GM18502 (cell line): ENCODE data around the gene MAN1B1.

ENCODE experiments used
- ATAC-seq: cut with Tn5 transposase; IDR thresholded peaks from one replicate; pipeline ENCODE4 v1.9.1; 2021; ENCODE audit warnings: mild to moderate bottlenecking; ENCODE audit not compliant: unreplicated experiment, poor library complexity

Gene MAN1B1

DNA sequence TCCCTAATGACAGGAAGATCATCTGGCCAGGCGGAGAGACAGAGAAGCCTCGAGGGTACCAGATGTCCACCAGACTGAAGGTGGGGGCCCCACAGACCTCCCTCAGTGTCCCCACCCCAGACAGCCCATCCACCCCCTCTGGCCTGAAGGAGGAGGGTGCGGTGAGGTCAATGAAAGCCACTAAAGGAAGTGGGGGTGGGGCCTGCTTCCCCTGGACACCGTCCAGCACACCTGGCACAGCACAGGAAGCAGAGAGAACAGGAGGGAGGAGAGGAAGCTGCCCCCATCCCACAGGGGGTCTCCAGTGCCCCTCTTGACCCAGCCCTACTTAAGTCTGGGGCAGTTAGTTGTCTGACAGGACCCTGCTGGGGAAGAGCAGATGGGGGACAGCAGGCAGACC is 71.8 kb downstream of the MAN1B1 start:
- ATAC-seq = no peak
